CD8-positive, alpha-beta memory T cell (primary cell): ENCODE results near the gene PDE8A. TPM values are rescaled to one million over a fixed set of nuclear protein-coding genes. Genes with fewer than 3 reads are reported as not detected.
A peak's percentile ranks its signal among the peaks of the same experiment; 100 is the strongest.

Experiments
- CTCF ChIA-PET: fragments of 350-600 bp; sonication (Branson Sonifier 250); formaldehyde crosslinking; loops from one replicate; lab custom pipeline; 2021; ENCODE audit warnings: antibody characterized with exemption; lab: Charles Lee
- POLR2A ChIA-PET: fragments of 350-600 bp; sonication (Branson Sonifier 250); formaldehyde crosslinking; loops from one replicate; lab custom pipeline; 2021; ENCODE audit warnings: antibody characterized with exemption; lab: Charles Lee
- DNase-seq, 5 donors: peaks; one replicate each; pipeline versions ENCODE4 v3.0.0 to v3.0.0-alpha.2; 2020 to 2022; ENCODE audit warnings: mixed read lengths in 1 of 5
- H3K27ac ChIP-seq: one replicate; pipeline ENCODE4 v1.7.0; 2013; ENCODE audit warnings: low read depth, mild to moderate bottlenecking, low read length, moderate library complexity
- H3K27me3 ChIP-seq: 2 replicates; pipeline ENCODE4 v1.7.0; 2013; ENCODE audit warnings: low read length, mild to moderate bottlenecking; ENCODE audit not compliant: insufficient read depth, poor library complexity, severe bottlenecking
- H3K36me3 ChIP-seq: 2 replicates; pipeline ENCODE4 v1.7.0; 2013; ENCODE audit warnings: mild to moderate bottlenecking, low read length, moderate library complexity; ENCODE audit not compliant: insufficient read depth
- H3K4me1 ChIP-seq: 2 replicates; pipeline ENCODE4 v1.7.0; 2013; ENCODE audit warnings: mild to moderate bottlenecking, low read length, moderate library complexity; ENCODE audit not compliant: insufficient read depth
- H3K4me3 ChIP-seq: 2 replicates; pipeline ENCODE4 v1.7.0; 2013; ENCODE audit warnings: mild to moderate bottlenecking, low read length
- H3K9me3 ChIP-seq: 2 replicates; pipeline ENCODE4 v1.7.0; 2013; ENCODE audit warnings: mild to moderate bottlenecking, low read length
- H3K27ac Mint-ChIP-seq, 8 donors: one replicate each; pipeline ENCODE4 v1.8.0; 2020 to 2021; ENCODE audit warnings: mixed read lengths in 8 of 8, mild to moderate bottlenecking in 6 of 8, inconsistent platforms in 3 of 8, moderate library complexity in 3 of 8
- H3K27me3 Mint-ChIP-seq, 2 donors: one replicate each; pipeline ENCODE4 v1.8.0; 2020 to 2021; ENCODE audit warnings: mixed read lengths in 2 of 2, mild to moderate bottlenecking in 1 of 2, moderate library complexity in 1 of 2
- H3K36me3 Mint-ChIP-seq, 3 donors: one replicate each; pipeline ENCODE4 v1.8.0; 2020 to 2021; ENCODE audit warnings: mixed read lengths in 3 of 3, inconsistent platforms in 1 of 3, mild to moderate bottlenecking in 1 of 3
- H3K4me1 Mint-ChIP-seq, 3 donors: one replicate each; pipeline ENCODE4 v1.8.0; 2020 to 2021; ENCODE audit warnings: mixed read lengths in 3 of 3, inconsistent platforms in 1 of 3, mild to moderate bottlenecking in 1 of 3
- H3K4me3 Mint-ChIP-seq, 7 donors: one replicate each; pipeline ENCODE4 v1.8.0; 2020 to 2021; ENCODE audit warnings: mixed read lengths in 7 of 7, mild to moderate bottlenecking in 6 of 7, moderate library complexity in 4 of 7, inconsistent platforms in 2 of 7
- H3K9me3 Mint-ChIP-seq, 5 donors: one replicate each; pipeline ENCODE4 v1.8.0; 2020 to 2022; ENCODE audit warnings: mixed read lengths in 5 of 5, mild to moderate bottlenecking in 3 of 5, moderate library complexity in 2 of 5, inconsistent platforms in 1 of 5
- polyA plus RNA-seq: library from polyadenylated mRNA; unstranded; fragments of 300-500 nt; fragmentation: Illumina TruSeq; gene quantifications from one replicate; pipeline ENCODE4 v1.2.3, GENCODE V29; 2021
- total RNA-seq, 2 experiments: library from RNA; stranded (reverse); gene quantifications; one replicate each; pipeline ENCODE4 v1.2.3, GENCODE V29; 2021

The PDE8A gene
- total and polyA plus RNA-seq, 3 experiments from 2014 or later: 4.4 to 17.6 (median 14.3) TPM

DNA sequence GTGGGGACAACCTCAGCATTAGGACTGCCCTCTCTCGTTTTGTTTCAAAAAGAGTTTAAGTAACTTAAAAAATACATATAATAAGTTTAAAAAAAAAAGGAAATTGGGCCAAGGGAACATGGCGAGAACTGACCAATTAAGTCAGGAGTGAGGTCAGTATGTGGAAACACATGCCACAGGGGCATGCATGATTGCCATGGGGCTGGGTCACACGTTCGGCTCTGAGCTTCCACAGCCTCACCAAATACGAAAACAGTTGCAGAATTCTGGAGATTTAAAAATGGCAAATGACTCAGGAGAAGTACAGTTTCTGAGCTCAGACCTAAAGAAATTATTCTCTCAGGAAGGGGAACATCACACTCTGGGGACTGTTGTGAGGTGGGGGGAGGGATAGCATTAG is 24.1 kb downstream of the PDE8A start:
- H3K9me3 Mint-ChIP-seq: no peaks in the 10 kb centered on the region
- H3K27me3 ChIP-seq: no peaks in the 10 kb centered on the region
- POLR2A ChIA-PET: no interaction called here
- H3K4me3 Mint-ChIP-seq: no peak overlapping the region
- H3K27me3 Mint-ChIP-seq: no peaks in the 10 kb centered on the region
- no peaks in the 10 kb centered on the region for H3K36me3 Mint-ChIP-seq
- no peaks in the 10 kb centered on the region for H3K9me3 ChIP-seq
- H3K27ac Mint-ChIP-seq: no peak overlapping the region
- peaks cover 27% of the 10 kb centered on the region for H3K4me1 ChIP-seq
- no peaks in the 10 kb centered on the region for H3K36me3 ChIP-seq
- H3K4me3 ChIP-seq: no peak overlapping the region
- DNase-seq: no peak
- H3K27ac ChIP-seq: no peak overlapping the region
- CTCF ChIA-PET: no interaction called here
- peaks cover 49 to 58% (median 56%) of the 10 kb centered on the region in 3 donors for H3K4me1 Mint-ChIP-seq

DNA sequence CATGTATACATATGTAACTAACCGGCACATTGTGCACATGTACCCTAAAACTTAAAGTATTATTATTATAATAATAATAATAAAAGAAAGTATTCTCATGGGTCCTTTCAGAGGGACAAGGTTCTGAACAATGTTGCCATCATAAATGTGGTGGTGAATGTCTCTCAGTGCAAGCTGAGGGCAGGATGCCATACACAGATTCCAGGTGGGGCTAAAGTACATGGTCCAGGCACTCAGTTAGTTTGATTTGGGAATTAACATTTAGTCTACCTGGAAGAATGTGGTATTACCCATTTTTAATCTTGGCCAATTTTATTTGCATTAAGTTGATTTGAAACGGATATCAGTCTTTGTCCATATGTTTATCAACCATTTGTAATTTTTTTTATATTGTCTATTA is 24.5 kb downstream of the PDE8A start:
- POLR2A ChIA-PET: no interaction called here
- Mint-ChIP-seq H3K4me3 (no peak overlapping the region), H3K9me3 (no peaks in the 10 kb centered on the region), H3K27me3 (no peaks in the 10 kb centered on the region), H3K27ac (no peak overlapping the region), H3K4me1 (peaks cover 48 to 59% (median 53%) of the 10 kb centered on the region in 3 donors), H3K36me3 (no peaks in the 10 kb centered on the region)
- Histone ChIP-seq H3K9me3 (no peaks in the 10 kb centered on the region), H3K4me1 (peaks cover 27% of the 10 kb centered on the region), H3K36me3 (no peaks in the 10 kb centered on the region), H3K4me3 (no peak overlapping the region), H3K27ac (no peak overlapping the region), H3K27me3 (no peaks in the 10 kb centered on the region)
- CTCF ChIA-PET: no interaction called here
- no peak for DNase-seq

DNA sequence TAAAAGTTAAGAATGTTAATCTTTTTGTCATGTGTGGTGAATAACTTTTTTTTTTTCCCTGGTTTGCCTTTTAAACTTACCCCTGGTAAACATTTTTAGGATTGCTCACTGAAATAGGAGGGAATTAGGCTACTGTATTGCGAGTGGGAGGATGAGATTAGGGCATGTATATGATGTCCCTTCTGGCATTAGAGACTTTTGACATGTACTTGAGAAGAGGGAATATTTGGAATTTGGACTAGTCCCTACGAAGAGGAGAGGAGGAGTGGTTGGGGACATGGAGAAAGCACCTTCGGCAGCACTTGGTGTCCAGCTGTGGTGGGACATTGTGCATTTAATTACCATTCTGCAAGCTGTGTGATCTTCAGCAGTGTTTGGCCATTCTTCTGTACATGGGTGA is 25.0 kb downstream of the PDE8A start:
- no peaks in the 10 kb centered on the region for H3K27me3 ChIP-seq
- Mint-ChIP-seq H3K36me3 (no peaks in the 10 kb centered on the region), H3K4me3 (no peak overlapping the region), H3K4me1 (peaks cover 44 to 59% (median 48%) of the 10 kb centered on the region in 3 donors), H3K9me3 (no peaks in the 10 kb centered on the region), H3K27me3 (no peaks in the 10 kb centered on the region), H3K27ac (no peak overlapping the region)
- ChIA-PET POLR2A (no interaction called here), CTCF (no interaction called here)
- no peak for DNase-seq
- H3K36me3 ChIP-seq: no peaks in the 10 kb centered on the region
- H3K4me3 ChIP-seq: no peak overlapping the region
- no peak overlapping the region for H3K27ac ChIP-seq
- H3K4me1 ChIP-seq: peaks cover 27% of the 10 kb centered on the region
- no peaks in the 10 kb centered on the region for H3K9me3 ChIP-seq

DNA sequence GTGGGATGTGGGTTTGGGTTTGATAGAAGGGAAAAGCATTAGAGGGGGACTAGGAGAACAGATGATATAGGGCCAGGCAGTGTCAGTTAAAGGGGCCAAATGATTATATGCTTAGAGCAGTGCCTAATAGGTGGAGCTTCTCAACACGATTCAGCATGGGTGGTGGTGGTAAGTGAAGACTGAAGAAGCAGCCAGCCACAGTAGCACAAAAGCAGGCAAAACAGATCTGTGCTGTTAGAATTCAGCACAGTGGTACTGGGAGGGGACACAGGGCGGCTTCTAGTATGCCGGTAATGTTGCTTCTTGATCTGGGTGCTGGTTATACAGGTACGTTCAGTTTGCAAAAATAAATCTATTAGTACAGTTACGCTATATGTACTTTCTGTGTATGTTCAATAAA is 25.5 kb downstream of the PDE8A start:
- POLR2A ChIA-PET: interaction anchor here (0.6 kb wide), 1 partner anchor 18 kb away, joined by 4 read pairs; no protein-coding TSS in a partner anchor
- H3K4me1 ChIP-seq: peaks cover 23% of the 10 kb centered on the region
- CTCF ChIA-PET: no interaction called here

DNA sequence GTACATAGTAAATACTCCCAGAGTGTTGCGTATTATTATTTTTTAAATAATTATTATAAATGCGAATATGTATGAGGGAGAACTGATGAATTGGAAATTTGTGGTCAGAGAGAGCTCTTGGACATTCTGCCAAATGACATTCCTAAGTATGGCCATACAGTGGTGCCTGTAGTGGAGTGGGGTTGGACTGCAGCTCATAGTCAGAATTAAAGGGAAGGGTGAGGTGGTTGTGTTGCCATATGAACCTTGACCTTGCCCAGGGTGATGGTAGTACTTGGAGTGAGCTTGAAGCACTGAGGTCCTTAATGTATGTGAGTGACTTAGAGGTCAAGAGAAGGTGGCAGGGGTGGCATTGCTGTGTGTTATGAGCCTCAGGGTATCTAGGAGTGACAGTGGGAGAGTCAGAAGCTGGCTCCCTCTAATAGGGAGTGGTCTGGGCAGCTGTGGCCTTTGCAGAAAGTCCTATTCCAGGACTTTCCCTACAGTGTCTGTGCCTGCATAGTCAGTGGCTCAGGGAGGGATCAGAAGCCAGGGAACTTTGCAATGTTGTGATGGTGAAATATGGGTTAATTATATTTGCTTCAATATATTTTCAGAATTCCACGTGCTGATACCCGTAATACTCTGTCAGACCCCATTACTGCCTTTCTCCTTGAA is 26.2 kb downstream of the PDE8A start:
- Histone ChIP-seq H3K4me3 (no peak overlapping the region), H3K36me3 (no peaks in the 10 kb centered on the region), H3K27me3 (no peaks in the 10 kb centered on the region), H3K9me3 (no peaks in the 10 kb centered on the region), H3K27ac (no peak overlapping the region), H3K4me1 (peaks cover 18% of the 10 kb centered on the region)
- H3K4me3 Mint-ChIP-seq: peak overlapping the region in 1 of 7 donors; percentile 20
- H3K36me3 Mint-ChIP-seq: no peaks in the 10 kb centered on the region
- no peaks in the 10 kb centered on the region for H3K9me3 Mint-ChIP-seq
- ChIA-PET POLR2A (interaction anchor here (0.6 kb wide), 1 partner anchor 19 kb away, joined by 4 read pairs; no protein-coding TSS in a partner anchor), CTCF (no interaction called here)
- peak overlapping the region in 2 of 8 donors; percentile 62 to 64 for H3K27ac Mint-ChIP-seq
- H3K4me1 Mint-ChIP-seq: peaks cover 33 to 48% (median 38%) of the 10 kb centered on the region in 3 donors
- no peaks in the 10 kb centered on the region for H3K27me3 Mint-ChIP-seq
- DNase-seq: no peak

More for the DNA sequence above, 25.5 kb downstream of the PDE8A start:
- Histone ChIP-seq H3K27me3 (no peaks in the 10 kb centered on the region), H3K27ac (no peak overlapping the region), H3K4me3 (no peak overlapping the region), H3K9me3 (no peaks in the 10 kb centered on the region), H3K36me3 (no peaks in the 10 kb centered on the region)
- H3K9me3 Mint-ChIP-seq: no peaks in the 10 kb centered on the region
- peak overlapping the region in 1 of 8 donors; percentile 39 for H3K27ac Mint-ChIP-seq
- no peak for DNase-seq
- no peak overlapping the region for H3K4me3 Mint-ChIP-seq
- no peaks in the 10 kb centered on the region for H3K27me3 Mint-ChIP-seq
- H3K36me3 Mint-ChIP-seq: no peaks in the 10 kb centered on the region
- peaks cover 40 to 56% (median 44%) of the 10 kb centered on the region in 3 donors for H3K4me1 Mint-ChIP-seq

DNA sequence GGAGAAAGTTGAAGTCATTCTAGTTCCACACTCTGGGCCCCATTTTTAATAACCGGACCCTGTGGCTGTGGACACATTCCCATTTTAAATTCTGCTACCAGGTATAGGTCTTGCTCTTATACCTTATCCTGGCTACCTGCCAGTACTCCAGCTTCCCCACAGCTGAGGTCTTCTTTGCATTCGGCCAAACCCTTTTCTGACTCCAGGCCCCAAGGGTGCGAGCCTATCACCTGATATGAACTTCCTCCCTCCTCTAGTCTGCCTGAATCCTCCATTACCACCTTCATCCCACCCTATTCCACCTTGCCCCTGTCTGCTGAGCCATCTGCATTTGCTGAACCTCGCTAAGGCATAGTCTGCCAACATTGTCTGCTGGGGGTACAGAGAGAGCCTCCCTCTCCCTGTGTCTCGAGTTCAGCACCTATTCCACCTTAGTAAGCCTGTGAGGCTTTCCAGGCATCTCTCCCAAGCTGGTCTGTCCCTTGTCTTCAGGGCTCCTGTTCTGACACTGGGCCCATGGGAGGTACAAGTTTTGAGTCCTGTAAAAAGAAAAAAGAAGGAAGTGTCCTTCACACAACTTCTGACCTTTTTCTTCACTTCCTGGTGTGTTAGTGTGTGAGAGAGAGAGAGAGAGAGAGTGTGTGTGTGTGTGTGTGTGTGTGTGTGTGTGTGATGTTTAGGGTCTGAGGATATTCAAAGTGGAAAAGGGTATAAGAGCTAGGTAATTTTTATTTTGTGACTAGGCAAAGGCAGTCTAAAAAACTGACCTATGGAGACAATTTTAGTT is 27.0 kb downstream of the PDE8A start:
- peak overlapping the region in 3 of 8 donors; percentile 13 to 49 (median 40) for H3K27ac Mint-ChIP-seq
- peaks cover 31 to 41% (median 32%) of the 10 kb centered on the region in 3 donors for H3K4me1 Mint-ChIP-seq

DNA sequence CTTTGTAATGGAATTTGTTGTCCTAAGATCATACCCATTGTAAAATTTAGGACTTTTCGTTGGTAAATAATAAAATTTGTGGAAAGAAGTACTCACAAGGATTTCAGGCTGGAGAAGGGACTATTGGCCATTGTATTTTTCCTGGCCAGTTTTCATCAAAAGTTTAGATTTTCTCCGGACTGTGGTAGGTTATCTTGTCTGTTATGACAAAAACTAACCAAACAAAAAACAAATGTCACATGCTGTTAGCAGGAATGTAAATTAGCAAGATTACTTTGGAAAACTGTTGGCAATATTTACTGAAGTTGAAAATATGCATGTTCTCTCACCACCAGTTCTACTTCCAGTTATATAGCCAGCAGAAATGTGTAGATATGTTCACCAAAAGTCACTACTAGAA is 27.8 kb downstream of the PDE8A start:
- peaks cover 27 to 41% (median 29%) of the 10 kb centered on the region in 3 donors for H3K4me1 Mint-ChIP-seq
- no peaks in the 10 kb centered on the region for H3K9me3 Mint-ChIP-seq
- Histone ChIP-seq H3K27me3 (no peaks in the 10 kb centered on the region), H3K27ac (no peak overlapping the region), H3K36me3 (no peaks in the 10 kb centered on the region), H3K4me3 (no peak overlapping the region), H3K9me3 (no peaks in the 10 kb centered on the region), H3K4me1 (peaks cover 15% of the 10 kb centered on the region)
- ChIA-PET POLR2A (no interaction called here), CTCF (interaction anchor here (1.0 kb wide), 1 partner anchor 28 kb away, joined by 3 read pairs; no protein-coding TSS in a partner anchor)
- no peaks in the 10 kb centered on the region for H3K36me3 Mint-ChIP-seq
- peak overlapping the region in 1 of 8 donors; percentile 10 for H3K27ac Mint-ChIP-seq
- no peak overlapping the region for H3K4me3 Mint-ChIP-seq
- no peaks in the 10 kb centered on the region for H3K27me3 Mint-ChIP-seq
- no peak for DNase-seq

More for the DNA sequence above, 27.0 kb downstream of the PDE8A start:
- CTCF ChIA-PET: no interaction called here
- Histone ChIP-seq H3K27ac (peak overlapping the region; percentile 45), H3K4me1 (peaks cover 18% of the 10 kb centered on the region), H3K27me3 (no peaks in the 10 kb centered on the region), H3K36me3 (no peaks in the 10 kb centered on the region), H3K4me3 (no peak overlapping the region), H3K9me3 (no peaks in the 10 kb centered on the region)
- H3K4me3 Mint-ChIP-seq: peak overlapping the region in 2 of 7 donors; percentile 22 to 43
- no peaks in the 10 kb centered on the region for H3K27me3 Mint-ChIP-seq
- POLR2A ChIA-PET: no interaction called here
- no peak for DNase-seq
- no peaks in the 10 kb centered on the region for H3K9me3 Mint-ChIP-seq
- no peaks in the 10 kb centered on the region for H3K36me3 Mint-ChIP-seq

DNA sequence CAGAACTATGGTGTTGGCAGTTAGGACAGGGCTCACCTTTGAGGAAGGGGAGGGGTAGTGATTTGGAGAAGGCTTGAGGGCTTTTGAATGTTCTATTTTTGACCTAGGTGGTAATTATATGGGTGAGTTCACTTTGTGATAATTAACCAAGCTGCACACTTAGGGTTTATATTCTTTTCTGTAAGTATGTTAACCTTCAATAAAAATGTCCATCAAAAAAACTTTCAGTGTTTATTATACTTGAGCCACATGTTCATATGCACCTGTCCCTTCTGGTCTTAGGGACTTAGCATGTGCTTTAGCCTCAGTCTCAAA is 28.4 kb downstream of the PDE8A start:
- H3K4me3 ChIP-seq: no peak overlapping the region
- Mint-ChIP-seq H3K36me3 (no peaks in the 10 kb centered on the region), H3K4me3 (no peak overlapping the region), H3K9me3 (no peaks in the 10 kb centered on the region), H3K27ac (peak overlapping the region in 1 of 8 donors; percentile 4), H3K27me3 (no peaks in the 10 kb centered on the region), H3K4me1 (peaks cover 27 to 41% (median 29%) of the 10 kb centered on the region in 3 donors)
- H3K9me3 ChIP-seq: no peaks in the 10 kb centered on the region
- no peaks in the 10 kb centered on the region for H3K36me3 ChIP-seq
- CTCF ChIA-PET: interaction anchor here (1.0 to 1.3 kb wide), 2 partner anchors 13 to 29 kb away, joined by 3 read pairs; no protein-coding TSS in a partner anchor
- POLR2A ChIA-PET: no interaction called here
- peaks cover 15% of the 10 kb centered on the region for H3K4me1 ChIP-seq
- DNase-seq: no peak
- no peaks in the 10 kb centered on the region for H3K27me3 ChIP-seq
- H3K27ac ChIP-seq: no peak overlapping the region
